Glutamatergic neuron (in vitro differentiated cells): ENCODE results near the gene LSS. TPM values are rescaled to one million over a fixed set of nuclear protein-coding genes. Genes with fewer than 3 reads are reported as not detected.

Experiments used
- DNase-seq: peaks from one replicate; pipeline ENCODE4 v3.0.0; 2022
- H3K27ac Mint-ChIP-seq: one replicate; pipeline ENCODE4 v1.8.0; 2020; ENCODE audit warnings: mild to moderate bottlenecking, mixed read lengths, inconsistent platforms; ENCODE audit not compliant: unreplicated experiment
- H3K27me3 Mint-ChIP-seq: one replicate; pipeline ENCODE4 v1.8.0; 2020; ENCODE audit warnings: mild to moderate bottlenecking, moderate library complexity, mixed read lengths, inconsistent platforms; ENCODE audit not compliant: unreplicated experiment
- H3K36me3 Mint-ChIP-seq: one replicate; pipeline ENCODE4 v1.8.0; 2020; ENCODE audit warnings: mild to moderate bottlenecking, mixed read lengths, inconsistent platforms; ENCODE audit not compliant: unreplicated experiment
- H3K4me1 Mint-ChIP-seq: one replicate; pipeline ENCODE4 v1.8.0; 2020; ENCODE audit warnings: mild to moderate bottlenecking, low read depth, mixed read lengths, inconsistent platforms; ENCODE audit not compliant: unreplicated experiment
- H3K4me3 Mint-ChIP-seq: one replicate; pipeline ENCODE4 v1.8.0; 2020; ENCODE audit warnings: mild to moderate bottlenecking, mixed read lengths, inconsistent platforms; ENCODE audit not compliant: unreplicated experiment
- H3K9me3 Mint-ChIP-seq: one replicate; pipeline ENCODE4 v1.8.0; 2020; ENCODE audit warnings: mild to moderate bottlenecking, moderate library complexity, mixed read lengths, inconsistent platforms; ENCODE audit not compliant: unreplicated experiment
- CTCF ChIP-seq: fragments of 200-600 bp; sonication (generic); IDR thresholded peaks from one replicate; pipeline ENCODE4 v1.5.0; 2021; ENCODE audit not compliant: partially characterized antibody, unreplicated experiment
- total RNA-seq: library from RNA; stranded (reverse); fragmentation: NEBNext Ultra II Directional; extraction: Animal tissue kit (Norgen Biotek cat#: 25700); gene quantifications from one replicate; pipeline ENCODE4 v1.2.1, GENCODE V29; 2021; ENCODE audit not compliant: unreplicated experiment

LSS gene
- total RNA-seq, 1 donor from 2014 or later = 390 TPM

GRCh38 chr21:46266946-46267345 lies 38.4 kb upstream of the LSS start:
- no peak for TF ChIP-seq CTCF
- Mint-ChIP-seq H3K27ac (no peak overlapping the region), H3K36me3 (no peaks in the 10 kb centered on the region), H3K4me1 (no peaks in the 10 kb centered on the region), H3K9me3 (no peaks in the 10 kb centered on the region), H3K4me3 (no peak overlapping the region), H3K27me3 (peaks cover 5% of the 10 kb centered on the region)
- DNase-seq = no peak

- Mint-ChIP-seq H3K4me3 (no peak overlapping the region), H3K27me3 (peaks cover 5% of the 10 kb centered on the region), H3K36me3 (no peaks in the 10 kb centered on the region), H3K27ac (peak overlapping the region; percentile 17), H3K4me1 (no peaks in the 10 kb centered on the region), H3K9me3 (no peaks in the 10 kb centered on the region)
- no peak for TF ChIP-seq CTCF
- no peak for DNase-seq
Measured at GRCh38 chr21:46265736-46266525, 37.4 kb upstream of the LSS start.

- Mint-ChIP-seq H3K36me3 (no peaks in the 10 kb centered on the region), H3K27me3 (peaks cover 7% of the 10 kb centered on the region), H3K4me1 (no peaks in the 10 kb centered on the region), H3K4me3 (no peak overlapping the region), H3K9me3 (no peaks in the 10 kb centered on the region), H3K27ac (no peak overlapping the region)
- TF ChIP-seq CTCF = no peak
- DNase-seq = no peak
Measured at GRCh38 chr21:46264690-46265144, 36.1 kb upstream of the LSS start.

GRCh38 chr21:46264046-46264689 lies 35.6 kb upstream of the LSS start:
- H3K4me1 Mint-ChIP-seq = no peaks in the 10 kb centered on the region
- H3K9me3 Mint-ChIP-seq = no peaks in the 10 kb centered on the region
- no peak overlapping the region for H3K27ac Mint-ChIP-seq
- no peak overlapping the region for H3K4me3 Mint-ChIP-seq
- no peaks in the 10 kb centered on the region for H3K36me3 Mint-ChIP-seq
- no peak for TF ChIP-seq CTCF
- no peak for DNase-seq
- peaks cover 7% of the 10 kb centered on the region for H3K27me3 Mint-ChIP-seq

- DNase-seq = no peak
- TF ChIP-seq CTCF = no peak
- H3K36me3 Mint-ChIP-seq = no peaks in the 10 kb centered on the region
- H3K27ac Mint-ChIP-seq = no peak overlapping the region
- peaks cover 17% of the 10 kb centered on the region for H3K4me1 Mint-ChIP-seq
- no peak overlapping the region for H3K4me3 Mint-ChIP-seq
- peaks cover 11% of the 10 kb centered on the region for H3K27me3 Mint-ChIP-seq
- H3K9me3 Mint-ChIP-seq = peaks cover 2% of the 10 kb centered on the region
Measured at GRCh38 chr21:46256501-46256994, 28.0 kb upstream of the LSS start.
